HepG2 (cell line): ENCODE data around the gene BPGM. TPM values are rescaled to one million over a fixed set of nuclear protein-coding genes. Genes with fewer than 3 reads are reported as not detected.

Source experiments
- ATAC-seq: fragments of 200-7000 bp; cut with Tn5 transposase; 3 replicates; pipeline ENCODE4 v1.9.1; 2020; ENCODE audit warnings: mild to moderate bottlenecking, moderate library complexity
- BruUV-seq: library from RNA; stranded (reverse); fragments of 400-500 nt; replicated peaks from 2 replicates; lab custom pipeline; 2021; lab: Mats Ljungman, UMichigan
- CTCF ChIA-PET: fragments of 300-600 bp; formaldehyde crosslinking; extraction: SDS; loops from one replicate; lab custom pipeline; 2021; ENCODE audit warnings: low total read pairs, inconsistent platforms, low intra/inter-chr PET ratio; lab: Yijun Ruan, JAX
- POLR2A ChIA-PET: fragments of 350-600 bp; sonication (Branson Sonifier 250); formaldehyde crosslinking; loops from one replicate; lab custom pipeline; 2020; ENCODE audit warnings: antibody characterized with exemption, inconsistent platforms; lab: Yijun Ruan, JAX
- DNase-seq: peaks from one replicate; pipeline ENCODE4 v3.0.0-alpha.2; 2015; ENCODE audit warnings: low spot score
- FAIRE-seq: peaks from 3 replicates; lab custom pipeline; 2011; peaks lifted over from hg19 to GRCh38; lab: Jason Lieb, UNC
- H2AFZ ChIP-seq: one replicate; pipeline ENCODE4 v1.6.1; 2011; ENCODE audit warnings: low read length, inconsistent platforms
- H3K27ac ChIP-seq: fragments of 300-600 bp; 3 replicates; pipeline ENCODE4 v1.8.0; 2011; ENCODE audit warnings: mixed run types, mild to moderate bottlenecking, mixed read lengths, low read length, inconsistent platforms; ENCODE audit not compliant: insufficient read depth; ENCODE audit errors: extremely low read length
- H3K27me3 ChIP-seq, 2 experiments: fragments of 200-600 bp in 1 of 2; 2 replicates in 1 of 2; 3 replicates in 1 of 2; pipeline versions ENCODE4 v1.6.0 to v1.8.0; 2011; ENCODE audit warnings: low read length in 2 of 2, mild to moderate bottlenecking in 2 of 2, moderate library complexity in 2 of 2, inconsistent platforms in 1 of 2; ENCODE audit not compliant: insufficient read depth in 2 of 2, control insufficient read depth in 1 of 2
- H3K36me3 ChIP-seq, 2 experiments: fragments of 200-600 bp in 1 of 2; replicated peaks in 1 of 2; 2 replicates in 1 of 2; 3 replicates in 1 of 2; pipeline versions ENCODE4 v1.5.1 to v1.8.0; 2011; ENCODE audit warnings: low read length in 2 of 2, inconsistent platforms in 1 of 2; ENCODE audit not compliant: insufficient read depth in 2 of 2, control insufficient read depth in 1 of 2
- H3K4me1 ChIP-seq: 2 replicates; pipeline ENCODE4 v1.5.1; 2012; ENCODE audit warnings: low read length, inconsistent platforms; ENCODE audit not compliant: insufficient read depth
- H3K4me2 ChIP-seq: 2 replicates; pipeline ENCODE4 v1.6.0; 2011; ENCODE audit warnings: low read depth, low read length, inconsistent platforms
- H3K4me3 ChIP-seq, 3 experiments: fragments of 200-600 bp in 1 of 3; sonication (generic), shearing (Covaris generic) in 1 of 3; replicated peaks in 1 of 3; 2 replicates each; pipeline ENCODE4 v1.5.1; 2011 to 2016; ENCODE audit warnings: low read length in 3 of 3, inconsistent platforms in 2 of 3, low read depth in 2 of 3, mild to moderate bottlenecking in 2 of 3, control low read depth in 1 of 3, mixed read lengths in 1 of 3; ENCODE audit not compliant: insufficient read depth in 1 of 3
- H3K79me2 ChIP-seq: one replicate; pipeline ENCODE4 v1.6.1; 2011; ENCODE audit warnings: low read length, inconsistent platforms; ENCODE audit not compliant: insufficient read depth
- H3K9ac ChIP-seq: 2 replicates; pipeline ENCODE4 v1.6.0; 2011; ENCODE audit warnings: mild to moderate bottlenecking, low read depth, low read length, inconsistent platforms; ENCODE audit not compliant: insufficient read depth
- H3K9me3 ChIP-seq: 2 replicates; pipeline ENCODE4 v1.5.1; 2012; ENCODE audit warnings: mild to moderate bottlenecking, low read length
- H4K20me1 ChIP-seq: 2 replicates; pipeline ENCODE4 v1.6.0; 2011; ENCODE audit warnings: inconsistent platforms, mild to moderate bottlenecking, low read length, moderate library complexity; ENCODE audit not compliant: insufficient read depth
- ATF3 ChIP-seq: sonication (generic); formaldehyde crosslinking; IDR thresholded peaks from 2 replicates; pipeline ENCODE4 v1.4.0; 2020; ENCODE audit warnings: missing genetic modification reagents
- ETS1 ChIP-seq: sonication (generic); formaldehyde crosslinking; IDR thresholded peaks from 2 replicates; pipeline ENCODE4 v1.4.0; 2020; ENCODE audit warnings: missing genetic modification reagents
- KMT2A ChIP-seq: sonication (generic); formaldehyde crosslinking; IDR thresholded peaks from 2 replicates; pipeline ENCODE4 v1.4.0; 2020; ENCODE audit warnings: missing genetic modification reagents
- MLX ChIP-seq: IDR thresholded peaks from 2 replicates; pipeline ENCODE4 v1.6.1; 2016
- POGZ ChIP-seq: sonication (generic); formaldehyde crosslinking; IDR thresholded peaks from 2 replicates; pipeline ENCODE4 v1.4.0; 2020; ENCODE audit warnings: mild to moderate bottlenecking, missing genetic modification reagents
- RBFOX2 ChIP-seq: fragments of 200-400 bp; formaldehyde crosslinking; IDR thresholded peaks from 2 replicates; pipeline ENCODE4 v1.6.1; 2017; ENCODE audit warnings: low read depth, mild to moderate bottlenecking, low read length
- ZBTB40 ChIP-seq, 2 experiments: fragments of 450-650 bp in 1 of 2; sonication (generic) in 1 of 2; formaldehyde crosslinking in 1 of 2; IDR thresholded peaks; 2 replicates each; pipeline versions ENCODE4 v1.6.1 to v1.8.0; 2016 to 2022; ENCODE audit warnings: antibody characterized with exemption in 1 of 2, mild to moderate bottlenecking in 1 of 2, missing genetic modification reagents in 1 of 2
- ZBTB43 ChIP-seq: sonication (generic); formaldehyde crosslinking; conservative IDR thresholded peaks from 2 replicates; pipeline ENCODE4 v1.4.0; 2020; ENCODE audit warnings: missing genetic modification reagents
- ZFYVE20 ChIP-seq: sonication (generic); formaldehyde crosslinking; IDR thresholded peaks from 2 replicates; pipeline ENCODE4 v1.8.0; 2023; ENCODE audit warnings: low read depth, mild to moderate bottlenecking, moderate library complexity, missing genetic modification reagents, borderline replicate concordance
- ZNF225 ChIP-seq: sonication (generic); formaldehyde crosslinking; IDR thresholded peaks from 2 replicates; pipeline ENCODE4 v1.4.0; 2020; ENCODE audit warnings: mild to moderate bottlenecking, missing genetic modification reagents
- ZNF337 ChIP-seq: sonication (generic); formaldehyde crosslinking; IDR thresholded peaks from 2 replicates; pipeline ENCODE4 v1.5.1; 2020; ENCODE audit warnings: missing genetic modification reagents, low read depth, mild to moderate bottlenecking, borderline replicate concordance
- ZNF724P ChIP-seq: sonication (generic); formaldehyde crosslinking; IDR thresholded peaks from 2 replicates; pipeline ENCODE4 v1.8.0; 2022; ENCODE audit warnings: missing genetic modification reagents, borderline replicate concordance
- WGBS: methylation state at CpG from one replicate; pipeline ENCODE4 v1.1.6; 2017; ENCODE audit warnings: low lambda C conversion rate; 5-methylcytosine and 5-hydroxymethylcytosine counted together
- in situ Hi-C: cut with HindIII; loops from 2 replicates; pipeline ENCODE4 v1.10.0; 2017; ENCODE audit warnings: low pct_unique_long_range_greater_than_20kb; ENCODE audit not compliant: extremely low pct_ligation_motif_present
- intact Hi-C: fragments of 100-400 bp; cut with micrococcal nuclease; formaldehyde crosslinking; loops from one replicate; pipeline ENCODE4 v1.10.0; 2022; ENCODE audit not compliant: unreplicated experiment
- polyA plus RNA-seq, 8 experiments: library from polyadenylated mRNA; depleted of rRNA in 3 of 8; stranded (reverse) in 7 of 8; unstranded in 1 of 8; fragments of >200 nt; fragmentation: Illumina TruSeq in 4 of 8; extraction: Trizol in 4 of 8; gene quantifications; 2 replicates each; pipeline versions ENCODE4 v1.2.1 to v1.2.3, GENCODE V29; 2011 to 2016; ENCODE audit warnings: low read depth in 4 of 8, missing spikeins in 1 of 8, mixed read lengths in 1 of 8; ENCODE audit not compliant: insufficient read depth in 1 of 8
- total RNA-seq, 5 experiments: library from RNA; depleted of rRNA; stranded (reverse); fragments of >200 nt; fragmentation: Illumina TruSeq; extraction: Trizol; gene quantifications; 2 replicates each; pipeline ENCODE4 v1.2.3, GENCODE V29; 2016; ENCODE audit warnings: low read depth in 1 of 5

Gene BPGM
- total and polyA plus RNA-seq, 2 of the 13 experiments (the other 11 are each of a cell fraction or from before 2014, with no cell fraction given): 4.0 to 7.5 TPM

GRCh38 chr7:134636008-134636449, 10.6 kb upstream of the BPGM start:
- POLR2A ChIA-PET: interaction anchor here (0.8 kb wide), 1 partner anchor 10 kb away, joined by 5 read pairs; the partner anchor contains the start of gene BPGM
- TF ChIP-seq ETS1 (CRISPR knock-in tag): no peak
- no peak for TF ChIP-seq ATF3 (CRISPR knock-in tag)
- TF ChIP-seq RBFOX2: no peak
- no peak for TF ChIP-seq ZNF337 (CRISPR knock-in tag)
- no peak for TF ChIP-seq ZBTB43 (CRISPR knock-in tag)
- no peak for TF ChIP-seq MLX (CRISPR knock-in tag)
- no peak for TF ChIP-seq POGZ (CRISPR knock-in tag)
- no peak for TF ChIP-seq ZBTB40 (IDR thresholded peaks at IDR 0.05)
- no peak for TF ChIP-seq ZBTB40 (CRISPR knock-in tag; IDR thresholded peaks at IDR 0.05)
- TF ChIP-seq KMT2A (CRISPR knock-in tag): no peak
- no peak for TF ChIP-seq ZFYVE20
- no peak for TF ChIP-seq ZNF724P (CRISPR knock-in tag)
- TF ChIP-seq ZNF225 (CRISPR knock-in tag): no peak

More at GRCh38 chr7:134636008-134636449, 10.6 kb upstream of the BPGM start:
- H3K9me3 ChIP-seq: no peaks in the 10 kb centered on the region
- BruUV-seq: no TSS peak
- no peaks in the 10 kb centered on the region for H4K20me1 ChIP-seq
- intact Hi-C loops (no loop called here), in situ Hi-C loops (no loop called here)
- CTCF ChIA-PET: interaction anchor here (1.2 kb wide), 1 partner anchor 319 kb away, joined by 3 read pairs; no protein-coding TSS in a partner anchor
- H3K4me2 ChIP-seq: no peak overlapping the region
- DNase-seq (no peak), ATAC-seq (no peak), FAIRE-seq (no peak)
- H3K36me3 ChIP-seq: no peaks in the 10 kb centered on the region
- H3K4me3 ChIP-seq: no peak overlapping the region
- WGBS: 2% methylated on average over 2 of the region's 2 CpGs
- no peaks in the 10 kb centered on the region for H3K79me2 ChIP-seq
- H3K27me3 ChIP-seq: no peaks in the 10 kb centered on the region
- H3K27ac ChIP-seq: no peak overlapping the region
- H2AFZ ChIP-seq: no peak overlapping the region
- no peak overlapping the region for H3K9ac ChIP-seq
- no peaks in the 10 kb centered on the region for H3K4me1 ChIP-seq
